DND-41 (cell line): ENCODE data around the gene LLPH.

ENCODE experiments used
- CTCF ChIP-seq: IDR thresholded peaks from 2 replicates; pipeline ENCODE4 v1.5.1; 2012; ENCODE audit warnings: borderline replicate concordance, low read length, moderate library complexity, mild to moderate bottlenecking; ENCODE audit not compliant: poor library complexity, severe bottlenecking; ENCODE audit errors: extremely low read depth
- EZH2 ChIP-seq: IDR thresholded peaks from 3 replicates; pipeline ENCODE4 v1.6.1; 2012; ENCODE audit warnings: borderline replicate concordance, low read depth, mild to moderate bottlenecking, moderate library complexity, low read length, inconsistent platforms; ENCODE audit not compliant: severe bottlenecking

DNA sequence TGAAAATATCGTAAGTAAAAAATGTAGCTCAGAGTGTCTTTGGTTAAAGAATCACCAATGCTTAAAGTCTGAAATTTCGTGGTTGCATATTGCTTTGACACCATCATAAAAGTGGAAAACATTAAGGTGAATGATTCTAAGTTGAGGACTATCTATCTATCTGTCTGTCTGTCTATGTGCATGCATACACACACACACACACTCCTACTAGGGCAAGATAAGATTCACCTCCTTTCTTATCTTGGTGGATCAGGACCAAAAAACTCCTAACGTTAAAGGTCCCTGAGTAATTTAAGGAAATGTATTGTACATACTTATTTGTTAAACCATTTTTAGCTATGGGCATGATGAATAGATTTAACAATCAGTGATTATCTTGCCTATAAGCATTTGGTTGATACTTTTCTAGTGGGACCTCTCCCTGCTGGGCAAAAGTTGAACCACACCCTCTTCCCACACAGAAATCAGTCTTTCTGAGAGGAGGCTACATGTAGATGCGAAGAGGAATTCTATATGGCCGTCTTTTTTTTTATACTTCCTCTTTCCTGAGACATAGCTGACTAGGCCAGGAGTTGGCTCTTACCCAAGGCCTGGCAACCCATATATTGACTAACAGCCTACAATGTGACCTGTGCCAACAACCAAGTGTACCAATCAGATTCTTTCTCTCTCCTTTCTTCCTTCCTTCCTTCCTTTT is 19.3 kb upstream of the LLPH start:
- no peak for TF ChIP-seq EZH2
- TF ChIP-seq CTCF: peak; percentile 8
